Uterus (tissue), 2 donors: ENCODE data around the gene ITPR1.

Source experiments
- POLR2A ChIP-seq, 2 donors: fragments of 450-650 bp; IDR thresholded peaks; one replicate each; pipeline ENCODE4 v1.6.1; 2016; ENCODE audit warnings: antibody characterized with exemption in 2 of 2, mild to moderate bottlenecking in 1 of 2, moderate library complexity in 1 of 2
- TF ChIP-seq, protein P1 (sequence below), 4 experiments: fragments of 200-600 bp in 2 of 4; fragments of 450-650 bp in 2 of 4; sonication (generic) in 2 of 4; IDR thresholded peaks; one replicate each; pipeline ENCODE4 v1.5.1; 2016 to 2019; ENCODE audit warnings: antibody characterized with exemption in 4 of 4, mild to moderate bottlenecking in 2 of 4, moderate library complexity in 1 of 4

DNA sequence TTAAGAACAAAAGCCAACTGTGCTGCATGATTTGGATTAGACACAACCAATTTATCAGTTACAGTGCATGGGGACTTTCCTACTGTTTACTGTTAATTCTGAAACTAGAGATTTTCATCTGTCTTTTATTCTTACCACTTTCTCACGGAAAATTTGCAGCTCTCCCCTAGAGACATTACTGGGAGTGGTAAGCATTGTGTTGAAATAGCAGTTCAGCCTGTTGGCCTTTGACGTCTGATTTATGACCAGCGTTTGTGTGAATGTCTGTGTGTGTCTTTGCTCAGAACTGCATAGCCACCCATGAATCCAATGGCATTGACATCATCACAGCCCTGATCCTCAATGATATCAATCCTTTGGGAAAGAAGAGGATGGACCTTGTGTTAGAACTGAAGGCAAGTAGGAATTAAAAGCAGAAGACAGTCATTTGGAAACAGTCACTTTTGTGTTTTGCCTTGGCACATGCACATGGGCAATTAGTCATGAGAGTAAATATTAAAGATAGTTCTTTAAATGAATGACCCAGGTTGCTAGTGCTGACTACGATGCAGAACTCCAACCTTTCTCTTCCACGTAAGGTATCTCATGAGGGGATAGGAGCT lies 283.9 kb downstream of the ITPR1 start:
- TF ChIP-seq, protein P1, sequence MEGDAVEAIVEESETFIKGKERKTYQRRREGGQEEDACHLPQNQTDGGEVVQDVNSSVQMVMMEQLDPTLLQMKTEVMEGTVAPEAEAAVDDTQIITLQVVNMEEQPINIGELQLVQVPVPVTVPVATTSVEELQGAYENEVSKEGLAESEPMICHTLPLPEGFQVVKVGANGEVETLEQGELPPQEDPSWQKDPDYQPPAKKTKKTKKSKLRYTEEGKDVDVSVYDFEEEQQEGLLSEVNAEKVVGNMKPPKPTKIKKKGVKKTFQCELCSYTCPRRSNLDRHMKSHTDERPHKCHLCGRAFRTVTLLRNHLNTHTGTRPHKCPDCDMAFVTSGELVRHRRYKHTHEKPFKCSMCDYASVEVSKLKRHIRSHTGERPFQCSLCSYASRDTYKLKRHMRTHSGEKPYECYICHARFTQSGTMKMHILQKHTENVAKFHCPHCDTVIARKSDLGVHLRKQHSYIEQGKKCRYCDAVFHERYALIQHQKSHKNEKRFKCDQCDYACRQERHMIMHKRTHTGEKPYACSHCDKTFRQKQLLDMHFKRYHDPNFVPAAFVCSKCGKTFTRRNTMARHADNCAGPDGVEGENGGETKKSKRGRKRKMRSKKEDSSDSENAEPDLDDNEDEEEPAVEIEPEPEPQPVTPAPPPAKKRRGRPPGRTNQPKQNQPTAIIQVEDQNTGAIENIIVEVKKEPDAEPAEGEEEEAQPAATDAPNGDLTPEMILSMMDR (IDR thresholded peaks at IDR 0.05): no peak
- no peak for TF ChIP-seq POLR2A (IDR thresholded peaks at IDR 0.05)
